GM10248 (cell line): ENCODE data around the gene TAL1.

Source experiments
- CTCF ChIA-PET: fragments of 300-600 bp; sonication (Branson Sonifier 250); formaldehyde crosslinking; extraction: SDS; loops from one replicate; lab custom pipeline; 2021; ENCODE audit warnings: antibody characterized with exemption; lab: Yijun Ruan, JAX
- POLR2A ChIA-PET: fragments of 350-650 bp; sonication (Branson Sonifier 250); formaldehyde crosslinking; extraction: SDS; loops from one replicate; lab custom pipeline; 2020; ENCODE audit warnings: antibody characterized with exemption; lab: Yijun Ruan, JAX
- DNase-seq: peaks from one replicate; pipeline ENCODE4 v3.0.0; 2012; ENCODE audit errors: extremely low spot score
- CTCF ChIP-seq: IDR thresholded peaks from 2 replicates; pipeline ENCODE4 v1.5.1; 2012; ENCODE audit warnings: mild to moderate bottlenecking, low read depth; ENCODE audit errors: extremely low read depth, missing control alignments, control extremely low read depth

The TAL1 gene

GRCh38 chr1:47229886-47230691 is 1.9 kb downstream of the TAL1 start:
- no peak for DNase-seq
- ChIA-PET POLR2A (no interaction called here), CTCF (interaction anchor here (1.7 to 2.1 kb wide), 2 partner anchors 37 to 207 kb away, joined by 4 to 6 read pairs; partner anchors contain the start of gene FOXD2)
- no peak for TF ChIP-seq CTCF

GRCh38 chr1:47229031-47229885 is 2.8 kb downstream of the TAL1 start:
- no peak for TF ChIP-seq CTCF
- ChIA-PET POLR2A (no interaction called here), CTCF (interaction anchor here (0.9 to 2.3 kb wide), 5 partner anchors 19 to 497 kb away, joined by 3 to 10 read pairs (median 4); partner anchors contain the start of gene FOXD2)
- DNase-seq: no peak

DNA sequence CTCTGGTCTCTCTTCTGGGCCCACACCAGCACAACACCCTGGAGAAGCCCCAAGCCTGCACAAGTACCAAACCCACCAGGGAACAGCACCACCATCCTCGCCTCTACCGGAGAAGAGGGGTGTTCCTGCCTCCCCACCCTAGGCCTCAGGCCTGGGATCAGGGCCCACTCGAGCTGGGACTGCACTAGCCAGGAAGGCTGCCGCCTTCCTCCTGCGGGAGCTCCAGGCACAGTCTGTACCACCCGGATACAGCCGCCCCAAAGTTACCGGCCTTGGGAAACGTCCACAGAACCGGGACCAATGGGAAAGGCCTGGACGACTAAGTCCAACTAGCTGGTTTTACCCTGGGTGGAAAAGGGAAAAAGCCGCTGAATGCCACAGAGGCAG is 3.4 kb downstream of the TAL1 start:
- POLR2A ChIA-PET: no interaction called here
- no peak for DNase-seq
- CTCF ChIA-PET: interaction anchor here (0.9 to 2.3 kb wide), 4 partner anchors 20 to 497 kb away, joined by 3 to 10 read pairs (median 5); no protein-coding TSS in a partner anchor
- TF ChIP-seq CTCF: no peak

DNA sequence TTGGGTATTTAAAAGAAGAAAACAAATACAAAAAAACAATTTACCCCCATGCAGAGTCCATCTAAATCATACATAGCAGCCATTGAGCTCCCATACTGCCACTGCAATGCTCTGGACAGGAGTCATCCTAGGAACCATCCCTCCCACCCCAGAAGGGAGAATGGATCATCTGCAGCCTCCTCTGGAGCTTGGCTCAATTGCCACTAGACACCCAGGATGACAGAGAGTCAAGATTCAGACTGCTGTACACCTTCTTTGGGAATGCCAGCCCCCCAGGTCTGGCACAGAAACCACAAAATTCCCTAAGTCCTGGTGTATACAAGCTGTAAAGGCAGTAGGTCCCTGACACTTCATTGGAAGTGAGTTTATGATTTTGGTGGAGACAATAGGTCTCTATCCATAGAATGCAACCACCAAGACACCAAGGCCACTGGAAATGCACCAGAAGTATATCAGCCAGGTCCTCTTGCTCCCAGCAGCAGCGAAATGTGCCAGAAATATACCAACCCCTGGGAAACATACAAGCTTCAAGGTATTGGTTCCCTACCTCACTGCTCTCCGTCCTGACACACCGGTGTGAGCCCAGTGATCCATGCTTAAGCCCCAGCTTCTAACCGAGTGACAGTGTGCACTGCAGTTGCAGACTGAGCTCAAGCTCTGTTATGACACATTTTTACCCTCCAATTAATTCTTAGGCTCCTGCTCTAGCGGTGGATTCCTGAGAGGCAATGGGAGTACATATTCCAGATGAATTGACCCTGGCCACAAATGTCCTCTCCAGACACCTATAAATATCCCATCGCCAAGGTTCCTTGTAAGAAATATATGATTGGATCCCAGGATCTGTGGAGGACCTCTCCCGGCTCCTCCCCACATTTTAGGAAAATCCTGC is 4.4 kb downstream of the TAL1 start:
- ChIA-PET POLR2A (no interaction called here), CTCF (interaction anchor here (1.2 to 2.3 kb wide), 7 partner anchors 15 to 498 kb away, joined by 3 to 10 read pairs (median 4); no protein-coding TSS in a partner anchor)
- TF ChIP-seq CTCF: no peak
- DNase-seq: no peak

DNA sequence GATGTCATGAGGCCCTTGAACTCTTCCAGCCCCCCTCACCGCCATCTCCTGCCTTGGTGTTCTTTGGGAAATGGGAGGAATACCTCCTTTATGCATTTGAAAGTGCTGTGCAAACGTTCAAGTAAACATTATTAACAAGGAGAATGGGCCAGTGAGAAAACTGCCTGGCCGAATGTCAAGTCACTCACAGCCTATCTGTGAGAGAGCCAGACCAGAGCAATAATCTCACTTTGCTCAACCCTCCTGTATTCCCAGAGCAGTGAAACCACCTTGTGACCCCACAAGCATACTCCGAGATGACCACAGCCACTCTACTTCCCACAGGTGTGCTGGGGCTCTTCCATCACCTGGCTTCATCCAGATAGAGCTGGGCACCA is 5.2 kb downstream of the TAL1 start:
- DNase-seq: no peak
- POLR2A ChIA-PET: no interaction called here
- CTCF ChIA-PET: interaction anchor here (1.2 to 2.3 kb wide), 5 partner anchors 14 to 51 kb away, joined by 3 to 10 read pairs (median 4); no protein-coding TSS in a partner anchor
- TF ChIP-seq CTCF: no peak
